HCT116 (cell line): ENCODE results near the gene ADAM10. TPM values are rescaled to one million over a fixed set of nuclear protein-coding genes. Genes with fewer than 3 reads are reported as not detected.

ENCODE experiments used
- ATAC-seq: fragments of 200-7000 bp; cut with Tn5 transposase; 2 replicates; pipeline ENCODE4 v1.9.1; 2020; ENCODE audit warnings: mild to moderate bottlenecking, moderate library complexity
- BruUV-seq: library from RNA; stranded (reverse); fragments of 400-500 nt; replicated peaks from 2 replicates; lab custom pipeline; 2021; lab: Mats Ljungman, UMichigan
- CTCF ChIA-PET: fragments of 300-600 bp; sonication (Branson Sonifier 250); formaldehyde crosslinking; loops from one replicate; lab custom pipeline; 2021; ENCODE audit warnings: antibody characterized with exemption; lab: Charles Lee
- POLR2A ChIA-PET: fragments of 300-600, 350-600 bp; sonication (Branson Sonifier 250); formaldehyde crosslinking; loops from one replicate; lab custom pipeline; 2021; ENCODE audit warnings: antibody characterized with exemption; lab: Charles Lee
- RAD21 ChIA-PET, 2 experiments: fragments of 300-600 bp; sonication (Branson Sonifier 250); formaldehyde crosslinking; loops; one replicate each; lab custom pipeline; 2023; ENCODE audit warnings: low total read pairs in 2 of 2; ENCODE audit not compliant: uncharacterized antibody in 2 of 2, unreplicated experiment in 2 of 2, low non-redundant PET in 1 of 2; lab: Charles Lee
- DNase-seq: peaks from one replicate; pipeline ENCODE4 v3.0.0-alpha.2; 2010; ENCODE audit warnings: low read depth, low spot score
- H2AFZ ChIP-seq: fragments of 200-600 bp; shearing (Covaris generic), sonication (generic); 2 replicates; pipeline ENCODE4 v1.6.1; 2017; ENCODE audit warnings: low read depth, mixed run types, mixed read lengths, antibody characterized with exemption, low read length; ENCODE audit not compliant: poor library complexity, severe bottlenecking
- H3K27ac ChIP-seq: 2 replicates; pipeline ENCODE4 v1.5.1; 2012; ENCODE audit warnings: low read depth, low read length
- H3K27me3 ChIP-seq: fragments of 200-600 bp; sonication (generic); 2 replicates; pipeline ENCODE4 v1.6.1; 2016; ENCODE audit warnings: mixed run types, low read length, mixed read lengths; ENCODE audit not compliant: insufficient read depth
- H3K36me3 ChIP-seq, 2 experiments: fragments of 200-500 bp in 1 of 2; fragments of 200-600 bp in 1 of 2; sonication (Bioruptor generic) in 1 of 2; sonication (generic) in 1 of 2; 2 replicates each; pipeline versions ENCODE4 v1.5.1 to v1.6.1; 2014 to 2016; ENCODE audit warnings: low read length in 2 of 2, inconsistent platforms in 1 of 2, mixed read lengths in 1 of 2, mixed run types in 1 of 2; ENCODE audit not compliant: insufficient read depth in 2 of 2, control insufficient read depth in 1 of 2
- H3K4me1 ChIP-seq, 2 experiments: fragments of 200-600 bp in 1 of 2; sonication (generic) in 1 of 2; 2 replicates each; pipeline versions ENCODE4 v1.5.1 to v1.6.1; 2012 to 2017; ENCODE audit warnings: low read length in 2 of 2, inconsistent platforms in 1 of 2, mild to moderate bottlenecking in 1 of 2, mixed read lengths in 1 of 2, mixed run types in 1 of 2, moderate library complexity in 1 of 2; ENCODE audit not compliant: insufficient read depth in 2 of 2, control insufficient read depth in 1 of 2
- H3K4me2 ChIP-seq: fragments of 200-600 bp; sonication (generic); 2 replicates; pipeline ENCODE4 v1.6.1; 2017; ENCODE audit warnings: mixed run types, low read length, mixed read lengths
- H3K4me3 ChIP-seq, 2 experiments: fragments of 200-600 bp in 1 of 2; sonication (generic) in 1 of 2; replicated peaks in 1 of 2; 2 replicates each; pipeline ENCODE4 v1.5.1; 2011 to 2016; ENCODE audit warnings: low read length in 2 of 2, control low read depth in 1 of 2, low read depth in 1 of 2, mild to moderate bottlenecking in 1 of 2, mixed read lengths in 1 of 2, mixed run types in 1 of 2
- H3K79me2 ChIP-seq: fragments of 200-600 bp; sonication (generic); 2 replicates; pipeline ENCODE4 v1.6.1; 2017; ENCODE audit warnings: mild to moderate bottlenecking, mixed run types, low read length, moderate library complexity, mixed read lengths; ENCODE audit not compliant: insufficient read depth
- H3K9ac ChIP-seq: fragments of 200-600 bp; sonication (generic); 2 replicates; pipeline ENCODE4 v1.6.1; 2016; ENCODE audit warnings: low read length, mixed read lengths
- H3K9me2 ChIP-seq: fragments of 200-600 bp; sonication (generic), shearing (Covaris generic); 2 replicates; pipeline ENCODE4 v1.6.1; 2017; ENCODE audit warnings: mixed run types, mild to moderate bottlenecking, moderate library complexity; ENCODE audit not compliant: insufficient read depth
- H3K9me3 ChIP-seq, 2 experiments: fragments of 200-500 bp in 1 of 2; fragments of 200-600 bp in 1 of 2; sonication (Bioruptor generic) in 1 of 2; sonication (generic) in 1 of 2; 2 replicates each; pipeline ENCODE4 v1.6.1; 2014 to 2017; ENCODE audit warnings: low read length in 2 of 2, mixed read lengths in 2 of 2, inconsistent platforms in 1 of 2, low read depth in 1 of 2, mild to moderate bottlenecking in 1 of 2, mixed run types in 1 of 2, moderate library complexity in 1 of 2; ENCODE audit not compliant: control insufficient read depth in 1 of 2, insufficient read depth in 1 of 2
- H4K20me1 ChIP-seq: fragments of 200-600 bp; sonication (generic), shearing (Covaris generic); 2 replicates; pipeline ENCODE4 v1.6.1; 2017; ENCODE audit warnings: mixed run types, mild to moderate bottlenecking, moderate library complexity; ENCODE audit not compliant: insufficient read depth
- CBX3 ChIP-seq: IDR thresholded peaks from 2 replicates; pipeline ENCODE4 v1.6.1; 2012; ENCODE audit warnings: low read depth
- CTCF ChIP-seq, 3 experiments: fragments of 200-600 bp in 1 of 3; sonication (generic) in 1 of 3; IDR thresholded peaks in 2 of 3; conservative IDR thresholded peaks in 1 of 3; 2 replicates each; pipeline ENCODE4 v1.5.1; 2012 to 2017; ENCODE audit warnings: low read depth in 2 of 3, low read length in 2 of 3, antibody characterized with exemption in 1 of 3, borderline replicate concordance in 1 of 3, control low read depth in 1 of 3, mild to moderate bottlenecking in 1 of 3, mixed read lengths in 1 of 3, mixed run types in 1 of 3, moderate library complexity in 1 of 3; ENCODE audit not compliant: insufficient read depth in 1 of 3
- EGR1 ChIP-seq: IDR thresholded peaks from 2 replicates; pipeline ENCODE4 v1.6.1; 2012; ENCODE audit warnings: low read depth
- ELF1 ChIP-seq: IDR thresholded peaks from 2 replicates; pipeline ENCODE4 v1.6.1; 2012; ENCODE audit warnings: low read depth, borderline replicate concordance
- EZH2 ChIP-seq: fragments of 200-600 bp; sonication (generic); IDR thresholded peaks from 2 replicates; pipeline ENCODE4 v1.6.1; 2017; ENCODE audit warnings: antibody characterized with exemption, mixed run types
- EZH2phosphoT487 ChIP-seq: fragments of 200-600 bp; IDR thresholded peaks from 2 replicates; pipeline ENCODE4 v1.6.1; 2018; ENCODE audit warnings: antibody characterized with exemption, borderline replicate concordance
- FOSL1 ChIP-seq: IDR thresholded peaks from 2 replicates; pipeline ENCODE4 v1.6.1; 2012; ENCODE audit warnings: low read depth
- POLR2AphosphoS5 ChIP-seq: IDR thresholded peaks from 2 replicates; pipeline ENCODE4 v1.6.1; 2011; ENCODE audit warnings: mild to moderate bottlenecking, low read depth, low read length, moderate library complexity
- RAD21 ChIP-seq: IDR thresholded peaks from 2 replicates; pipeline ENCODE4 v1.6.1; 2012; ENCODE audit warnings: low read depth, mild to moderate bottlenecking
- SIN3A ChIP-seq: IDR thresholded peaks from 2 replicates; pipeline ENCODE4 v1.6.1; 2012; ENCODE audit warnings: low read depth
- SP1 ChIP-seq: IDR thresholded peaks from 2 replicates; pipeline ENCODE4 v1.6.1; 2012; ENCODE audit warnings: low read depth
- SRF ChIP-seq: IDR thresholded peaks from 2 replicates; pipeline ENCODE4 v1.6.1; 2012; ENCODE audit warnings: low read depth
- ZBTB33 ChIP-seq: IDR thresholded peaks from 2 replicates; pipeline ENCODE4 v1.6.1; 2011; ENCODE audit warnings: mild to moderate bottlenecking, low read length, moderate library complexity; ENCODE audit not compliant: insufficient replicate concordance; ENCODE audit errors: extremely low read depth
- ZFX ChIP-seq: fragments of 450-650 bp; IDR thresholded peaks from 2 replicates; pipeline ENCODE4 v1.6.1; 2017
- ZNF274 ChIP-seq: fragments of 200-500 bp; sonication (Bioruptor generic); IDR thresholded peaks from 2 replicates; pipeline ENCODE4 v1.6.1; 2014; ENCODE audit warnings: mild to moderate bottlenecking, low read depth, low read length, inconsistent platforms
- intact Hi-C: fragments of 100-400 bp; cut with micrococcal nuclease; formaldehyde crosslinking; loops from 2 replicates; pipeline ENCODE4 v1.10.0; 2022
- total RNA-seq: library from RNA; stranded (reverse); gene quantifications from one replicate; pipeline ENCODE4 v1.2.1, GENCODE V29; 2021; ENCODE audit not compliant: unreplicated experiment
- TF ChIP-seq, protein P1 (sequence below): IDR thresholded peaks from 2 replicates; pipeline ENCODE4 v1.6.1; 2012
- TF ChIP-seq, protein P2 (sequence below): IDR thresholded peaks from 2 replicates; pipeline ENCODE4 v1.6.1; 2012; ENCODE audit warnings: low read depth

The ADAM10 gene
- total RNA-seq, 1 experiment from 2014 or later = 158 TPM

- peaks cover 2 to 7% of the 10 kb centered on the region in 2 experiments; a peak in 2 of 4 replicates for H3K4me1 ChIP-seq
- no peaks in the 10 kb centered on the region for H4K20me1 ChIP-seq
- ChIA-PET POLR2A (no interaction called here), RAD21 (no interaction called here), CTCF (no interaction called here)
- DNase-seq (no peak), ATAC-seq (no peak)
- no peak overlapping the region for H3K4me3 ChIP-seq
- H3K79me2 ChIP-seq = no peaks in the 10 kb centered on the region
- no peaks in the 10 kb centered on the region for H3K9me2 ChIP-seq
- no peaks in the 10 kb centered on the region for H3K27me3 ChIP-seq
- H3K36me3 ChIP-seq = no peaks in the 10 kb centered on the region
- H3K4me2 ChIP-seq = no peak overlapping the region
- TF ChIP-seq RAD21 = no peak
- TF ChIP-seq SP1 = no peak
- TF ChIP-seq, protein P1, sequence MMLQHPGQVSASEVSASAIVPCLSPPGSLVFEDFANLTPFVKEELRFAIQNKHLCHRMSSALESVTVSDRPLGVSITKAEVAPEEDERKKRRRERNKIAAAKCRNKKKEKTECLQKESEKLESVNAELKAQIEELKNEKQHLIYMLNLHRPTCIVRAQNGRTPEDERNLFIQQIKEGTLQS = no peak
- TF ChIP-seq POLR2AphosphoS5 = no peak
- TF ChIP-seq ELF1 = no peak
- no peak for TF ChIP-seq ZBTB33
- TF ChIP-seq SRF = no peak
- no peak for TF ChIP-seq EZH2phosphoT487
- no peak for TF ChIP-seq CBX3
- no peak for TF ChIP-seq CTCF (IDR thresholded peaks at IDR 0.05 in 2 of 3, conservative IDR thresholded peaks at IDR 0.05 in 1 of 3; ENCODE audit: borderline replicate concordance in 1 of 3, insufficient read depth in 1 of 3, low read depth in 2 of 3, low read length in 2 of 3)
- no peak for TF ChIP-seq FOSL1
- no peak for TF ChIP-seq ZNF274
- TF ChIP-seq EGR1 = no peak
- TF ChIP-seq SIN3A = no peak
- TF ChIP-seq ZFX = no peak
- TF ChIP-seq, protein P2, sequence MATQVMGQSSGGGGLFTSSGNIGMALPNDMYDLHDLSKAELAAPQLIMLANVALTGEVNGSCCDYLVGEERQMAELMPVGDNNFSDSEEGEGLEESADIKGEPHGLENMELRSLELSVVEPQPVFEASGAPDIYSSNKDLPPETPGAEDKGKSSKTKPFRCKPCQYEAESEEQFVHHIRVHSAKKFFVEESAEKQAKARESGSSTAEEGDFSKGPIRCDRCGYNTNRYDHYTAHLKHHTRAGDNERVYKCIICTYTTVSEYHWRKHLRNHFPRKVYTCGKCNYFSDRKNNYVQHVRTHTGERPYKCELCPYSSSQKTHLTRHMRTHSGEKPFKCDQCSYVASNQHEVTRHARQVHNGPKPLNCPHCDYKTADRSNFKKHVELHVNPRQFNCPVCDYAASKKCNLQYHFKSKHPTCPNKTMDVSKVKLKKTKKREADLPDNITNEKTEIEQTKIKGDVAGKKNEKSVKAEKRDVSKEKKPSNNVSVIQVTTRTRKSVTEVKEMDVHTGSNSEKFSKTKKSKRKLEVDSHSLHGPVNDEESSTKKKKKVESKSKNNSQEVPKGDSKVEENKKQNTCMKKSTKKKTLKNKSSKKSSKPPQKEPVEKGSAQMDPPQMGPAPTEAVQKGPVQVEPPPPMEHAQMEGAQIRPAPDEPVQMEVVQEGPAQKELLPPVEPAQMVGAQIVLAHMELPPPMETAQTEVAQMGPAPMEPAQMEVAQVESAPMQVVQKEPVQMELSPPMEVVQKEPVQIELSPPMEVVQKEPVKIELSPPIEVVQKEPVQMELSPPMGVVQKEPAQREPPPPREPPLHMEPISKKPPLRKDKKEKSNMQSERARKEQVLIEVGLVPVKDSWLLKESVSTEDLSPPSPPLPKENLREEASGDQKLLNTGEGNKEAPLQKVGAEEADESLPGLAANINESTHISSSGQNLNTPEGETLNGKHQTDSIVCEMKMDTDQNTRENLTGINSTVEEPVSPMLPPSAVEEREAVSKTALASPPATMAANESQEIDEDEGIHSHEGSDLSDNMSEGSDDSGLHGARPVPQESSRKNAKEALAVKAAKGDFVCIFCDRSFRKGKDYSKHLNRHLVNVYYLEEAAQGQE = no peak
- TF ChIP-seq EZH2 = no peak
- no peaks in the 10 kb centered on the region for H3K9me3 ChIP-seq
- no peak overlapping the region for H3K9ac ChIP-seq
- no peak overlapping the region for H3K27ac ChIP-seq
- intact Hi-C loops = no loop called here
- H2AFZ ChIP-seq = no peak overlapping the region
- no TSS peak for BruUV-seq
Measured at GRCh38 chr15:58553365-58553918, 196.1 kb downstream of the ADAM10 start.
